HUES64 (cell line): Measurements from ENCODE around the gene CRELD2.

Source experiments
- H3K27ac ChIP-seq: 2 replicates; pipeline ENCODE4 v1.7.0; 2013; ENCODE audit warnings: low read depth, low read length, inconsistent platforms
- H3K27me3 ChIP-seq: 2 replicates; pipeline ENCODE4 v1.6.1; 2013; ENCODE audit warnings: mild to moderate bottlenecking, low read length; ENCODE audit not compliant: insufficient read depth
- H3K36me3 ChIP-seq: 2 replicates; pipeline ENCODE4 v1.6.1; 2013; ENCODE audit warnings: mild to moderate bottlenecking, low read length; ENCODE audit not compliant: insufficient read depth
- H3K4me1 ChIP-seq: 2 replicates; pipeline ENCODE4 v1.6.1; 2013; ENCODE audit warnings: mild to moderate bottlenecking, low read length, moderate library complexity; ENCODE audit not compliant: insufficient read depth
- H3K4me3 ChIP-seq: 2 replicates; pipeline ENCODE4 v1.5.1; 2013; ENCODE audit warnings: mild to moderate bottlenecking, low read length, moderate library complexity
- H3K9ac ChIP-seq: 2 replicates; pipeline ENCODE4 v1.6.1; 2013; ENCODE audit warnings: mild to moderate bottlenecking, low read depth, low read length
- H3K9me3 ChIP-seq: 2 replicates; pipeline ENCODE4 v1.6.1; 2013; ENCODE audit warnings: low read depth, low read length; ENCODE audit not compliant: insufficient read depth
- WGBS: fragments of 150-250, 120-280 bp; methylation state at CpG from one replicate; pipeline ENCODE4 v1.1.7; 2013; ENCODE audit warnings: missing lambda C conversion rate; 5-methylcytosine and 5-hydroxymethylcytosine counted together

Gene CRELD2

GRCh38 chr22:49880281-49880680 is 38.2 kb upstream of the CRELD2 start:
- H3K9me3 ChIP-seq, result no peaks in the 10 kb centered on the region
- no peak overlapping the region for H3K4me3 ChIP-seq
- H3K4me1 ChIP-seq, result 0 out of 2 replicates have a peak, but pooled peaks cover 7% of the 10 kb centered on the region
- peaks cover 36% of the 10 kb centered on the region for H3K36me3 ChIP-seq
- no peaks in the 10 kb centered on the region for H3K27me3 ChIP-seq
- no peak overlapping the region for H3K9ac ChIP-seq
- H3K27ac ChIP-seq, result no peak overlapping the region
- 67% methylated on average over 20 of the region's 20 CpGs for WGBS

- 95% methylated on average over 2 of the region's 2 CpGs for WGBS
- H3K9me3 ChIP-seq, result no peaks in the 10 kb centered on the region
- no peak overlapping the region for H3K27ac ChIP-seq
- 0 out of 2 replicates have a peak, but pooled peaks cover 7% of the 10 kb centered on the region for H3K4me1 ChIP-seq
- peaks cover 49% of the 10 kb centered on the region for H3K36me3 ChIP-seq
- H3K4me3 ChIP-seq, result no peak overlapping the region
- H3K27me3 ChIP-seq, result no peaks in the 10 kb centered on the region
- no peak overlapping the region for H3K9ac ChIP-seq
Observed at GRCh38 chr22:49881856-49882255, 36.6 kb upstream of the CRELD2 start.

GRCh38 chr22:49882519-49883293 is 35.7 kb upstream of the CRELD2 start:
- no peaks in the 10 kb centered on the region for H3K27me3 ChIP-seq
- no peak overlapping the region for H3K4me3 ChIP-seq
- no peak overlapping the region for H3K9ac ChIP-seq
- WGBS, result 91% methylated on average over 21 of the region's 21 CpGs
- H3K9me3 ChIP-seq, result no peaks in the 10 kb centered on the region
- H3K36me3 ChIP-seq, result peaks cover 53% of the 10 kb centered on the region
- H3K27ac ChIP-seq, result no peak overlapping the region
- 0 out of 2 replicates have a peak, but pooled peaks cover 7% of the 10 kb centered on the region for H3K4me1 ChIP-seq

- Histone ChIP-seq H3K9ac (no peak overlapping the region), H3K27ac (no peak overlapping the region), H3K9me3 (no peaks in the 10 kb centered on the region; the same call in 1 of the 2 replicates), H3K4me1 (0 out of 2 replicates have a peak, but pooled peaks cover 7% of the 10 kb centered on the region), H3K27me3 (no peaks in the 10 kb centered on the region), H3K4me3 (no peak overlapping the region), H3K36me3 (peaks cover 57% of the 10 kb centered on the region)
- WGBS, result 93% methylated on average over 4 of the region's 4 CpGs
Observed at GRCh38 chr22:49883294-49883640, 35.2 kb upstream of the CRELD2 start.

GRCh38 chr22:49884075-49884474 is 34.4 kb upstream of the CRELD2 start:
- Histone ChIP-seq H3K27me3 (no peaks in the 10 kb centered on the region), H3K4me1 (0 out of 2 replicates have a peak, but pooled peaks cover 7% of the 10 kb centered on the region), H3K36me3 (peaks cover 62% of the 10 kb centered on the region), H3K27ac (no peak overlapping the region), H3K9ac (no peak overlapping the region), H3K4me3 (no peak overlapping the region), H3K9me3 (peaks cover 3% of the 10 kb centered on the region; the same call in 1 of the 2 replicates)
- 96% methylated on average over 20 of the region's 20 CpGs for WGBS

GRCh38 chr22:49884503-49885260 is 33.8 kb upstream of the CRELD2 start:
- H3K4me1 ChIP-seq, result 0 out of 2 replicates have a peak, but pooled peaks cover 7% of the 10 kb centered on the region
- H3K9ac ChIP-seq, result no peak overlapping the region
- peaks cover 9% of the 10 kb centered on the region; the same call in 1 of the 2 replicates for H3K9me3 ChIP-seq
- WGBS, result 93% methylated on average over 31 of the region's 31 CpGs
- H3K4me3 ChIP-seq, result no peak overlapping the region
- no peaks in the 10 kb centered on the region for H3K27me3 ChIP-seq
- no peak overlapping the region for H3K27ac ChIP-seq
- peaks cover 68% of the 10 kb centered on the region for H3K36me3 ChIP-seq

GRCh38 chr22:49885281-49885680 is 33.2 kb upstream of the CRELD2 start:
- Histone ChIP-seq H3K4me1 (0 out of 2 replicates have a peak, but pooled peaks cover 3% of the 10 kb centered on the region), H3K27ac (no peak overlapping the region), H3K4me3 (no peak overlapping the region), H3K9me3 (peaks cover 10% of the 10 kb centered on the region; the same call in 1 of the 2 replicates), H3K9ac (no peak overlapping the region), H3K27me3 (no peaks in the 10 kb centered on the region), H3K36me3 (peaks cover 72% of the 10 kb centered on the region)
- WGBS, result 95% methylated on average over 17 of the region's 17 CpGs

GRCh38 chr22:49885881-49886280 is 32.6 kb upstream of the CRELD2 start:
- no peak overlapping the region for H3K4me3 ChIP-seq
- H3K9ac ChIP-seq, result no peak overlapping the region
- 97% methylated on average over 35 of the region's 35 CpGs for WGBS
- no peaks in the 10 kb centered on the region for H3K4me1 ChIP-seq
- peaks cover 10% of the 10 kb centered on the region; the same call in 1 of the 2 replicates for H3K9me3 ChIP-seq
- no peaks in the 10 kb centered on the region for H3K27me3 ChIP-seq
- H3K27ac ChIP-seq, result no peak overlapping the region
- peaks cover 76% of the 10 kb centered on the region for H3K36me3 ChIP-seq

GRCh38 chr22:49886346-49887063 is 31.9 kb upstream of the CRELD2 start:
- 97% methylated on average over 41 of the region's 41 CpGs for WGBS
- H3K27me3 ChIP-seq, result no peaks in the 10 kb centered on the region
- H3K4me3 ChIP-seq, result no peak overlapping the region
- H3K9ac ChIP-seq, result no peak overlapping the region
- H3K27ac ChIP-seq, result no peak overlapping the region
- H3K4me1 ChIP-seq, result no peaks in the 10 kb centered on the region
- H3K36me3 ChIP-seq, result peaks cover 81% of the 10 kb centered on the region
- H3K9me3 ChIP-seq, result peaks cover 10% of the 10 kb centered on the region; the same call in 1 of the 2 replicates

GRCh38 chr22:49887064-49887451 is 31.4 kb upstream of the CRELD2 start:
- Histone ChIP-seq H3K27me3 (no peaks in the 10 kb centered on the region), H3K4me1 (no peaks in the 10 kb centered on the region), H3K27ac (no peak overlapping the region), H3K9ac (no peak overlapping the region), H3K4me3 (no peak overlapping the region), H3K36me3 (peaks cover 82% of the 10 kb centered on the region), H3K9me3 (peaks cover 10% of the 10 kb centered on the region; the same call in 1 of the 2 replicates)
- 96% methylated on average over 14 of the region's 14 CpGs for WGBS
